HepG2 (cell line): ENCODE measurements around the gene ANKRD35. TPM values are rescaled to one million over a fixed set of nuclear protein-coding genes. Genes with fewer than 3 reads are reported as not detected.

ENCODE experiments used
- ATF7 ChIP-seq, 2 experiments: fragments of 450-650 bp in 1 of 2; sonication (generic) in 1 of 2; formaldehyde crosslinking in 1 of 2; IDR thresholded peaks; 2 replicates each; pipeline versions ENCODE4 v1.4.0 to v1.6.1; 2016 to 2020; ENCODE audit warnings: antibody characterized with exemption in 1 of 2, mild to moderate bottlenecking in 1 of 2, missing genetic modification reagents in 1 of 2
- CAMTA2 ChIP-seq: sonication (generic); formaldehyde crosslinking; IDR thresholded peaks from 2 replicates; pipeline ENCODE4 v1.4.0; 2020; ENCODE audit warnings: mild to moderate bottlenecking, missing genetic modification reagents, borderline replicate concordance
- GATA4 ChIP-seq: sonication (generic); IDR thresholded peaks from 2 replicates; pipeline ENCODE4 v1.6.1; 2016; ENCODE audit warnings: antibody characterized with exemption, low read depth, borderline replicate concordance
- MZF1 ChIP-seq: sonication (generic); formaldehyde crosslinking; IDR thresholded peaks from 2 replicates; pipeline ENCODE4 v1.8.1; 2023; ENCODE audit warnings: mild to moderate bottlenecking, missing genetic modification reagents, borderline replicate concordance
- NCOR1 ChIP-seq: fragments of 200-600 bp; sonication (generic); IDR thresholded peaks from 2 replicates; pipeline ENCODE4 v1.7.0; 2017; ENCODE audit warnings: antibody characterized with exemption, low read length, borderline replicate concordance
- SAP130 ChIP-seq: IDR thresholded peaks from 2 replicates; pipeline ENCODE4 v1.6.1; 2016; ENCODE audit warnings: low read depth
- SRY ChIP-seq: sonication (generic); formaldehyde crosslinking; IDR thresholded peaks from 2 replicates; pipeline ENCODE4 v1.8.0; 2022; ENCODE audit warnings: mild to moderate bottlenecking, missing genetic modification reagents
- TFE3 ChIP-seq: IDR thresholded peaks from 2 replicates; pipeline ENCODE4 v1.6.1; 2016
- ZBTB4 ChIP-seq: sonication (generic); formaldehyde crosslinking; IDR thresholded peaks from 2 replicates; pipeline ENCODE4 v1.4.0; 2020; ENCODE audit warnings: missing genetic modification reagents, mild to moderate bottlenecking, borderline replicate concordance
- ZNF275 ChIP-seq: sonication (generic); formaldehyde crosslinking; IDR thresholded peaks from 2 replicates; pipeline ENCODE4 v1.8.0; 2022; ENCODE audit warnings: missing genetic modification reagents, mild to moderate bottlenecking, inconsistent platforms, borderline replicate concordance
- ZNF326 ChIP-seq: sonication (generic); formaldehyde crosslinking; IDR thresholded peaks from 2 replicates; pipeline ENCODE4 v1.4.0; 2020; ENCODE audit warnings: missing genetic modification reagents, borderline replicate concordance
- ZSCAN22 ChIP-seq: sonication (generic); formaldehyde crosslinking; IDR thresholded peaks from 2 replicates; pipeline ENCODE4 v1.4.0; 2020; ENCODE audit warnings: mild to moderate bottlenecking, missing genetic modification reagents
- polyA plus RNA-seq, 8 experiments: library from polyadenylated mRNA; depleted of rRNA in 3 of 8; stranded (reverse) in 7 of 8; unstranded in 1 of 8; fragments of >200 nt; fragmentation: Illumina TruSeq in 4 of 8; extraction: Trizol in 4 of 8; gene quantifications; 2 replicates each; pipeline versions ENCODE4 v1.2.1 to v1.2.3, GENCODE V29; 2011 to 2016; ENCODE audit warnings: low read depth in 4 of 8, missing spikeins in 1 of 8, mixed read lengths in 1 of 8; ENCODE audit not compliant: insufficient read depth in 1 of 8
- total RNA-seq, 5 experiments: library from RNA; depleted of rRNA; stranded (reverse); fragments of >200 nt; fragmentation: Illumina TruSeq; extraction: Trizol; gene quantifications; 2 replicates each; pipeline ENCODE4 v1.2.3, GENCODE V29; 2016; ENCODE audit warnings: low read depth in 1 of 5
- TF ChIP-seq, protein P1 (sequence below): sonication (generic); formaldehyde crosslinking; IDR thresholded peaks from 2 replicates; pipeline ENCODE4 v1.5.1; 2020; ENCODE audit warnings: mild to moderate bottlenecking, missing genetic modification reagents, borderline replicate concordance
- TF ChIP-seq, protein P2 (sequence below): sonication (generic); formaldehyde crosslinking; IDR thresholded peaks from 2 replicates; pipeline ENCODE4 v1.5.0; 2020; ENCODE audit warnings: missing genetic modification reagents

The ANKRD35 gene
- total and polyA plus RNA-seq, 2 of the 13 experiments (the other 11 are each of a cell fraction or from before 2014, with no cell fraction given), result 0.02 TPM; not detected in 1

DNA sequence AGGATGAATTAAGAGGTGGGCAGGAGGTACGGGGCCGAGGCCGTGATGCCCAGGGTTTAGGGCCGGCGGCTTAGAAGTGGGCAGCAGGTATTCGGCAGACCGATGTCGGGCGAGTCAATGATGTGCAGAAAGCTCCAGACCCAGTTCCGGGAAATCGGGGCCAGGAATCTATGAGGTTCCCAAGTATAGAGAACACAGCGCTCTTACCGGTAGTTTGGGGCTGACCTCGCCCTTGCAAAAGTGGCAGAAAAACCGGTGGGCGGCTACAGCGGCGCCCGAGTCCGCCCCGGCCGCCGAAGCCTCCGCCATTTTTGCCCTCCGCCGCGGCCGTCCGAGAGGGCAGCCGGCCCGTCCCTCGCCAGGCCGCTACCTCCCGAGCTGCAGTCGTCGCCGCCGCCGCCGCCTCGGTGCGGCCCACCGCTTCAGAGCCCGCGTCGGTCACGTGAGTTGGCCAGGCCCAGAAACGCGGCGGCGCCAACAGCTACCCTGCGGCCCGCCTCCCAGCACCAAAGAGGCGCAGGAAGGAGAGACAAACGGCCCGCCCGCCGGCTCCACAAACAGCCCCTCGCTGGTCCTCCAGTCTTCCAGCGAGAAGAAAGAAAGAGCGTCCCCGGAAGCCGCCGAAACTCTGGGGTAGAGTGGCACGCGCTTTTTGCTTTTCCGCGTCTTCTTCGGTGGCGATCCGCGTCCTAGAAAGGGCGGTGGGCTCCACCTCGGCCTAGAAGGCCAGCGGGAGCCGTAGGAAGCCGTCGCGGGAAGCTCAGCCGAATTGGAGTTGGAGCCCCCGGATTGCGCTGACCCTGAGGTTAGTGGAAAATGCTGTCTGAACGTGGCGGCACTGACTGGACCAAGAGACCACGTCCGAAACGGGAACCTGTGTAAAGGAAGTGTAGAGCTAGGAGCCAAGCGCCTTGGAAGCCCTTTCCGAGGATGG lies 61.8 kb downstream of the ANKRD35 start, which contains the start of the genes POLR3C and RNF115 (continued):
- TF ChIP-seq, protein P1, sequence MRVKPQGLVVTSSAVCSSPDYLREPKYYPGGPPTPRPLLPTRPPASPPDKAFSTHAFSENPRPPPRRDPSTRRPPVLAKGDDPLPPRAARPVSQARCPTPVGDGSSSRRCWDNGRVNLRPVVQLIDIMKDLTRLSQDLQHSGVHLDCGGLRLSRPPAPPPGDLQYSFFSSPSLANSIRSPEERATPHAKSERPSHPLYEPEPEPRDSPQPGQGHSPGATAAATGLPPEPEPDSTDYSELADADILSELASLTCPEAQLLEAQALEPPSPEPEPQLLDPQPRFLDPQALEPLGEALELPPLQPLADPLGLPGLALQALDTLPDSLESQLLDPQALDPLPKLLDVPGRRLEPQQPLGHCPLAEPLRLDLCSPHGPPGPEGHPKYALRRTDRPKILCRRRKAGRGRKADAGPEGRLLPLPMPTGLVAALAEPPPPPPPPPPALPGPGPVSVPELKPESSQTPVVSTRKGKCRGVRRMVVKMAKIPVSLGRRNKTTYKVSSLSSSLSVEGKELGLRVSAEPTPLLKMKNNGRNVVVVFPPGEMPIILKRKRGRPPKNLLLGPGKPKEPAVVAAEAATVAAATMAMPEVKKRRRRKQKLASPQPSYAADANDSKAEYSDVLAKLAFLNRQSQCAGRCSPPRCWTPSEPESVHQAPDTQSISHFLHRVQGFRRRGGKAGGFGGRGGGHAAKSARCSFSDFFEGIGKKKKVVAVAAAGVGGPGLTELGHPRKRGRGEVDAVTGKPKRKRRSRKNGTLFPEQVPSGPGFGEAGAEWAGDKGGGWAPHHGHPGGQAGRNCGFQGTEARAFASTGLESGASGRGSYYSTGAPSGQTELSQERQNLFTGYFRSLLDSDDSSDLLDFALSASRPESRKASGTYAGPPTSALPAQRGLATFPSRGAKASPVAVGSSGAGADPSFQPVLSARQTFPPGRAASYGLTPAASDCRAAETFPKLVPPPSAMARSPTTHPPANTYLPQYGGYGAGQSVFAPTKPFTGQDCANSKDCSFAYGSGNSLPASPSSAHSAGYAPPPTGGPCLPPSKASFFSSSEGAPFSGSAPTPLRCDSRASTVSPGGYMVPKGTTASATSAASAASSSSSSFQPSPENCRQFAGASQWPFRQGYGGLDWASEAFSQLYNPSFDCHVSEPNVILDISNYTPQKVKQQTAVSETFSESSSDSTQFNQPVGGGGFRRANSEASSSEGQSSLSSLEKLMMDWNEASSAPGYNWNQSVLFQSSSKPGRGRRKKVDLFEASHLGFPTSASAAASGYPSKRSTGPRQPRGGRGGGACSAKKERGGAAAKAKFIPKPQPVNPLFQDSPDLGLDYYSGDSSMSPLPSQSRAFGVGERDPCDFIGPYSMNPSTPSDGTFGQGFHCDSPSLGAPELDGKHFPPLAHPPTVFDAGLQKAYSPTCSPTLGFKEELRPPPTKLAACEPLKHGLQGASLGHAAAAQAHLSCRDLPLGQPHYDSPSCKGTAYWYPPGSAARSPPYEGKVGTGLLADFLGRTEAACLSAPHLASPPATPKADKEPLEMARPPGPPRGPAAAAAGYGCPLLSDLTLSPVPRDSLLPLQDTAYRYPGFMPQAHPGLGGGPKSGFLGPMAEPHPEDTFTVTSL (CRISPR knock-in tag), result no peak
- no peak for TF ChIP-seq MZF1 (CRISPR knock-in tag)
- no peak; the same call in 1 of the 2 replicates for TF ChIP-seq ZNF275 (CRISPR knock-in tag)
- no peak for TF ChIP-seq GATA4
- no peak for TF ChIP-seq NCOR1
- TF ChIP-seq, protein P2, sequence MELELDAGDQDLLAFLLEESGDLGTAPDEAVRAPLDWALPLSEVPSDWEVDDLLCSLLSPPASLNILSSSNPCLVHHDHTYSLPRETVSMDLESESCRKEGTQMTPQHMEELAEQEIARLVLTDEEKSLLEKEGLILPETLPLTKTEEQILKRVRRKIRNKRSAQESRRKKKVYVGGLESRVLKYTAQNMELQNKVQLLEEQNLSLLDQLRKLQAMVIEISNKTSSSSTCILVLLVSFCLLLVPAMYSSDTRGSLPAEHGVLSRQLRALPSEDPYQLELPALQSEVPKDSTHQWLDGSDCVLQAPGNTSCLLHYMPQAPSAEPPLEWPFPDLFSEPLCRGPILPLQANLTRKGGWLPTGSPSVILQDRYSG (CRISPR knock-in tag), result peak; percentile 54; the same call in 1 of the 2 replicates
- no peak for TF ChIP-seq ZBTB4
- TF ChIP-seq CAMTA2 (CRISPR knock-in tag), result peak; percentile 67; the same call in 1 of the 2 replicates
- TF ChIP-seq TFE3 (CRISPR knock-in tag), result 0 out of 2 replicates have a peak, but pooled peaks have one; percentile 57
- TF ChIP-seq ZSCAN22 (CRISPR knock-in tag), result no peak
- no peak for TF ChIP-seq ATF7 (IDR thresholded peaks at IDR 0.05)
- no peak for TF ChIP-seq ATF7 (CRISPR knock-in tag; IDR thresholded peaks at IDR 0.05)
- 0 out of 2 replicates have a peak, but pooled peaks have one; percentile 36 for TF ChIP-seq SRY (CRISPR knock-in tag)
- TF ChIP-seq SAP130 (CRISPR knock-in tag), result peak; percentile 88
- TF ChIP-seq ZNF326 (CRISPR knock-in tag), result no peak
